Measurements from ENCODE around the gene HCFC2.

HCFC2 gene

DNA sequence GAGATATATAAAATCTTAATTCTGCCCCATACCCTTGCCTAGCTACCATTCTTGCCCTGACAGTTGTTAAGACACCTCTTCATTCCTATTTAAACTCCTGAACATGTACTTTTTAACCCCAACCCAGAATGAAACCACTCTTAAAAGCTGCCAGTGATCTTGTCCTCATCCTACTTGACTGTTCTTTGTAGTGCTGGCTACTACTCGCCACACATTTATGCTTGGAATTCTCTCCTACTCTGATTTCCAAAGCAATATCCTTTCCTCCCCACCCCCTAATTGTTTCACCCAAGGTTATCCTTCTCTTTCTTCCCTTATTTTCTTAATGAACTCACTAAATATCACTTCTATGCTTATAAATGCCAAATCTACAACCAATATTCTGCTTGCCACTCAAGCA, 69.5 kb downstream of the HCFC2 start:
- 90 to 91% methylated on average over 1 of the region's 1 CpG for WGBS, 2 experiments

DNA sequence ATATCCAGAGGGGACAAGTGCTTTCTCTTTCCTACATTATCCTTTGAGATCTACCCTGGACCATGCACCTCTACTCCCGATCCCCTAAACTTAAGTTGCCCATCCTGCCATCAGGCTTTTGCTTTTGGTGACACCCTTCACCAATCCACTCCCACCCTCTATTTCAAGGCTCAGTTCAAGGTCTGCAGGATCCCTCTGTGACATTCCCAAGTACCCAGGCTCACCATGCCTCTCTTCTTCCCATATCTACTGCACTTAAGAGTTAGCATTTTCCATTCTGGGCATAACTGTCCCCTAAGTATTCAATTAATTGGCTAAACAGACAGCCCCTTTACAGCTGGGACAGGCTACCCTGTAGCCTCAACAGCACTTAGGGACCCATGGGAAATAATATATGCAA, 70.6 kb downstream of the HCFC2 start:
- Histone ChIP-seq H3K27me3 (ENCODE audit: control insufficient read depth, insufficient read depth, low read length, poor library complexity, severe bottlenecking) (peaks cover 9% of the 10 kb centered on the region), H3K4me3 (ENCODE audit: insufficient read depth, low read depth, low read length) (no peak overlapping the region), H3K27ac (ENCODE audit: insufficient read depth, low read depth, low read length, poor library complexity, severe bottlenecking) (no peak overlapping the region), H3K36me3 (ENCODE audit: control insufficient read depth, insufficient read depth, low read length) (peaks cover 11% of the 10 kb centered on the region), H3K4me1 (ENCODE audit: control insufficient read depth, insufficient read depth, low read length) (peaks cover 8% of the 10 kb centered on the region), H3K9me3 (ENCODE audit: control insufficient read depth, low read length) (no peaks in the 10 kb centered on the region)
- WGBS, 2 experiments = 92 to 94% methylated on average over 1 of the region's 1 CpG

More for the DNA sequence above, 69.5 kb downstream of the HCFC2 start:
- no peak overlapping the region for H3K4me3 ChIP-seq (ENCODE audit: insufficient read depth, low read depth, low read length)
- peaks cover 11% of the 10 kb centered on the region for H3K36me3 ChIP-seq (ENCODE audit: control insufficient read depth, insufficient read depth, low read length)
- no peak overlapping the region for H3K27ac ChIP-seq (ENCODE audit: insufficient read depth, low read depth, low read length, poor library complexity, severe bottlenecking)
- peaks cover 8% of the 10 kb centered on the region for H3K4me1 ChIP-seq (ENCODE audit: control insufficient read depth, insufficient read depth, low read length)
- no peaks in the 10 kb centered on the region for H3K9me3 ChIP-seq (ENCODE audit: control insufficient read depth, low read length)
- peaks cover 5% of the 10 kb centered on the region for H3K27me3 ChIP-seq (ENCODE audit: control insufficient read depth, insufficient read depth, low read length, poor library complexity, severe bottlenecking)

DNA sequence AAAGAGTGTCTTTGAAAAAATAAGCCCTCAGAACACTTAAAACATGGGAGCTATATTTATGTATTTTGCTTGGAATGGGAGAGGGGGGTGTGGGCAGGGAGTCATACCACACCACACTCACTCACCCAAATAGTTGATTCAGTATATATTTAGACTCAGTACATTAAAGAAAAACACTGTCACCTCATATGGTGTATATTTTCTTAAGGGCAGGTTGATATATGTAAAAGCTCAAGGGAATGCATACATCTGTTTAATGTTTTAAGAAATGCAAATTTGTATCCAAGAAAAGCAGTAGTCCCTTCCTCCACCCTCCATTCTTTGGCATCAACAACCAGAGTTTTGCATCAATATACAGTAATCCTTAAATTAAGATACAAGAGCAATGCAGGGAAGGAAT, 72.2 kb downstream of the HCFC2 start:
- Histone ChIP-seq H3K9me3 (ENCODE audit: control insufficient read depth, low read length) (no peaks in the 10 kb centered on the region), H3K27me3 (ENCODE audit: control insufficient read depth, insufficient read depth, low read length, poor library complexity, severe bottlenecking) (peaks cover 9% of the 10 kb centered on the region), H3K36me3 (ENCODE audit: control insufficient read depth, insufficient read depth, low read length) (peaks cover 11% of the 10 kb centered on the region), H3K4me3 (ENCODE audit: insufficient read depth, low read depth, low read length) (peak overlapping the region; percentile 84), H3K27ac (ENCODE audit: insufficient read depth, low read depth, low read length, poor library complexity, severe bottlenecking) (peak overlapping the region; percentile 91), H3K4me1 (ENCODE audit: control insufficient read depth, insufficient read depth, low read length) (peaks cover 8% of the 10 kb centered on the region)

DNA sequence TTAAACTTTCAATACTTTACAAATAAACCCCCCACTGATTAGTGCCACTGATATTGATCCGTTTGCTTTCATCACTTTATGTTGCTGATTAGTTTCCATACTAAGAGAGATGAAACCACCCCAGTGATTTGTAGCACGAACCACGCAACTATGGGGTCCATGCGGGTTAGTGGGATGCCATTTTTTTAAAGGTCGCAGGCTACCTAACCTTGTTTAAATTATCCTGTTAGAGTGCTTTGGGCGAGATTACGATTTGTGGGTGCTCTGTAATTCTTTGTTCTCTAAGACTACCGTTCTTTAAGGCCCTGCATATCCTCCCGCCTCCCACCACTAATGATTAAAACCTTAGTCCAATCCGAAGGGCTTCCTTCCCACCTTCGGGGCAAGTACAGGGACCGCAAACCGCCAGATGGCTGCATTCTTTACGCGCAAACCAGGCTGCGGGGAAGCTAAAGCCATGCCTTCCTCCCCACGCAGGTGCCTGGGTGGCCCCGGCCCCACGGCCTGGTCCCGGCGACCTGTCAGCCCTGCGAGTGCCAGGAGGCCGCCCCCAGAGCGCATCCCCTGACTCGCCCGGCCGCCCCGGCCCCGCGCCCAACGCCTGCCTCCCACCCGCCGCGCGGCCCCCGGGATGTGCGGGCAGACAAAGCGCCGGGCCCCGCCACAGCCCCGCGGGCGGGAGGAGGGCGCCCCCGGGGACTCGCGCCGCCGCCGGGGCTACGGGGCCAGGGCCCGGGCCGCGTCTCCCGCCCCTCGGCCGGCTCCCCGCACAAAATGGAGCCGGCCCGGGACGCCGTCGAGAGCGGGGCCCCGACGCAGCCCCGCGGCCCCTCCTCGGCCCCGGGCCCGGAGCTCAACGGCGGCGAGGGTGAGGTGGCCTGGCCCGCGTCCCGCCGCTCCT, 72.9 kb downstream of the HCFC2 start:
- peaks cover 9% of the 10 kb centered on the region for H3K27me3 ChIP-seq (ENCODE audit: control insufficient read depth, insufficient read depth, low read length, poor library complexity, severe bottlenecking)
- 0% methylated on average over 78 of the region's 78 CpGs for WGBS, 2 experiments
- H3K27ac ChIP-seq (ENCODE audit: insufficient read depth, low read depth, low read length, poor library complexity, severe bottlenecking) = peak overlapping the region; percentile 91
- no peaks in the 10 kb centered on the region for H3K9me3 ChIP-seq (ENCODE audit: control insufficient read depth, low read length)
- peaks cover 8% of the 10 kb centered on the region for H3K4me1 ChIP-seq (ENCODE audit: control insufficient read depth, insufficient read depth, low read length)
- peak overlapping the region; percentile 84 for H3K4me3 ChIP-seq (ENCODE audit: insufficient read depth, low read depth, low read length)
- peaks cover 11% of the 10 kb centered on the region for H3K36me3 ChIP-seq (ENCODE audit: control insufficient read depth, insufficient read depth, low read length)

DNA sequence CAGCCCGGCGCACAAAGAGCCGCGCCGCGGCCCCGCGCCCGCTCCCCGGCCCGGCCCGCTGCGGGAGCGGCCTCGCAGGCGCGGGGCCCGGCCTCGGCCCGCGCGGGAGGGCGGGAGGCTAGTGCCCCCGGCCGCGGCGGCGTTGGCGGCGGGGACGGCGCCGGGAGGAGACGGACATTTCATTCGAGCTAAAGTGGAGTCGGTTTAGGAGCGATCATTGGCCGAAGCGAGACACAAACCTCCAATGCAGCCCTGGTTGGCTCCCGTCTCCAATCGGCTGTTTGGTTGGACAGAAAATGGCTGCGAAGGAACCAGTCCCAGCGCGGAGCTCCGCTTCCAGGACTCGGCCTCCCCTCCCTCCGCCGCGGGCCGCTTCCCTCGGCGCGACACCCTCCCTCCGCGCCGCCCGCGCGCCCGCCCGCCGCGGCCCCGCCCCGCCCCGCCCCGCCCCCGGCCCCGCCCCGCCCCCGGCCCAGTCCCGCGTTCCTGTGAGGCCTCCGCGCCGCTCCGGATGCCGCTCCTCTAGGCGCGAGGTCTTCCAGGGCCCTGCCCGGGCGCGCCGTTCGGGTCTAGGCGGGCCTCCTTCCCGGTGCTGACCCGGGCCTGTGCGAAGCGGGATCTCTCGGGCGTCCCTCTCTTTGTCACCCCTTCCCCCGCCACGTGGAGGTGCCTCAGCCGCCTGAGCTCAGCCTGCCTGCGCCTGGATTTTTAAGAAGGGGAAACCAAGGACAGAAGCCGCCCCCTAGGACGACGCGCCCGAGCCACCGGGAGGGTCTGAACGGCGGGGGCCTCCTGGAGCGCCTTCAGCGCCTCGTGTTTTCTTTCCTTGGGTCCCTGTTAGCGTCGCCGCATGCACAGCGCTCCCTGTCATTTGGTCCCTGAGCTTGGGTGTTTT, 73.8 kb downstream of the HCFC2 start, which contains the start of gene NFYB:
Gene NFYB, minus strand, starts transcription at position 309 of the 895 bp plus-strand sequence. CDS start 2,757 bp downstream, outside the sequence.
- Histone ChIP-seq H3K9me3 (ENCODE audit: control insufficient read depth, low read length) (no peaks in the 10 kb centered on the region), H3K4me1 (ENCODE audit: control insufficient read depth, insufficient read depth, low read length) (peaks cover 8% of the 10 kb centered on the region), H3K36me3 (ENCODE audit: control insufficient read depth, insufficient read depth, low read length) (peaks cover 6% of the 10 kb centered on the region), H3K27me3 (ENCODE audit: control insufficient read depth, insufficient read depth, low read length, poor library complexity, severe bottlenecking) (peaks cover 9% of the 10 kb centered on the region), H3K4me3 (ENCODE audit: insufficient read depth, low read depth, low read length) (peak within 1 kb of the TSS; percentile 84), H3K27ac (ENCODE audit: insufficient read depth, low read depth, low read length, poor library complexity, severe bottlenecking) (peak within 1 kb of the TSS; percentile 91)
- WGBS, 2 experiments = 1% methylated on average over 100 to 111 of the region's 111 CpGs

DNA sequence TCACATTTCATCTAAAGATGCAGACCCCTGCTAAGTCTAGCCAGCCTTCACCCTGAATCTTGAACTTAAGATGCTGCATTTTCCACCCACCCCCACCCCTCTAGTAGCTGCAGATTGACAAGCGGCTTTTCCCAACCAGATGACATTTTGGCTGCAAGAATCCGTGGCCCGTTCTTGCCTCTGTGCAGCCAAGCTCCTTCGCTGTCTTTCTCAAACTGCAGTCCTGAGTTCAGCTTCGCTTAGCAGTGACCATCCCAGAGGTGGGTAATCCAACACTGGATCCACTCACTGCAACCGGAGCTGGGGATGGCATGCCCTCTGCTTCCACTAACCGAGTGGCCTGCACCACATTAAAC, 74.4 kb downstream of the HCFC2 start:
- 43 to 50% methylated on average over 7 of the region's 7 CpGs for WGBS, 2 experiments
- Histone ChIP-seq H3K9me3 (ENCODE audit: control insufficient read depth, low read length) (no peaks in the 10 kb centered on the region), H3K36me3 (ENCODE audit: control insufficient read depth, insufficient read depth, low read length) (peaks cover 4% of the 10 kb centered on the region), H3K27me3 (ENCODE audit: control insufficient read depth, insufficient read depth, low read length, poor library complexity, severe bottlenecking) (peaks cover 9% of the 10 kb centered on the region), H3K4me1 (ENCODE audit: control insufficient read depth, insufficient read depth, low read length) (peaks cover 8% of the 10 kb centered on the region), H3K27ac (ENCODE audit: insufficient read depth, low read depth, low read length, poor library complexity, severe bottlenecking) (no peak overlapping the region), H3K4me3 (ENCODE audit: insufficient read depth, low read depth, low read length) (peak overlapping the region; percentile 38)

DNA sequence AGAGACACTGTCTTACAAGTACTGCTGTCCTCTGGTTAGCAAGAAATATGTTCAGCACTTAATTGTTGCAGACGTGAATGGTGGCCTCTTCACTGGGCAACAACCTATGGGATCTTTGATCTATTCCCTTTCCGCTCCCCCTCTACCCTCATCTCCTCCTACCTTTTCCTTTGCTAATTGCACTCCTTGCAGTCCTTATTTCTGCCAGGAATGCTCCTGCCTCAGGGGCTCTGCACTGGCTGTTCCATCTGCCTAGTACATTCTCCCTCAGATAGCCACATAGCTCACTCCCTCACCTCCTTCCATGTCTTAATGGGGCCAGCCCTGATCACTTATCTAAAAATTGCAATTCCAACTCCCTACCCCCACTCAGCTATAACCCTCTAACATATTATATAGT, 78.2 kb downstream of the HCFC2 start:
- H3K9me3 ChIP-seq (ENCODE audit: control insufficient read depth, low read length) = no peaks in the 10 kb centered on the region
- WGBS, 2 experiments = 73 to 81% methylated on average over 2 of the region's 2 CpGs
- H3K27me3 ChIP-seq (ENCODE audit: control insufficient read depth, insufficient read depth, low read length, poor library complexity, severe bottlenecking) = peaks cover 9% of the 10 kb centered on the region
- H3K36me3 ChIP-seq (ENCODE audit: control insufficient read depth, insufficient read depth, low read length) = no peaks in the 10 kb centered on the region
- H3K27ac ChIP-seq (ENCODE audit: insufficient read depth, low read depth, low read length, poor library complexity, severe bottlenecking) = no peak overlapping the region
- H3K4me1 ChIP-seq (ENCODE audit: control insufficient read depth, insufficient read depth, low read length) = no peaks in the 10 kb centered on the region
- no peak overlapping the region for H3K4me3 ChIP-seq (ENCODE audit: insufficient read depth, low read depth, low read length)

DNA sequence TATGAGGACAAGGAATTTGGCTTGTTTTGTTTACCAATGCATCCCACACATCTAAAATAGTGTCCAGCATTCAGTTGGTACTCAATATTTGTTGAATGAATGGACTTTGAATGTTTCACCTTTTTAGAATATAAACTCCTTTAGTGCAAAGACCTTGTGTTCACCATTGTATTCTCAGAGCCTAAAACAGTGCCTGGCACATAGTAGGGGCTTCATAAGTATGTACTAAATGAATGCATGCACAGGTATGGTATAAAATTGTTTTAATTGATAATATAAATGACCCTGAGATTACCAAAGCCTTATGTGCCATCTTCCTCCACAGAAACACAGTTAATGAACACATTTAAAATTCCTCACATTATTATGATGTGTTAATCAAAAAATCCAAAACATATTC, 78.7 kb downstream of the HCFC2 start:
- no peaks in the 10 kb centered on the region for H3K4me1 ChIP-seq (ENCODE audit: control insufficient read depth, insufficient read depth, low read length)
- no peak overlapping the region for H3K27ac ChIP-seq (ENCODE audit: insufficient read depth, low read depth, low read length, poor library complexity, severe bottlenecking)
- H3K27me3 ChIP-seq (ENCODE audit: control insufficient read depth, insufficient read depth, low read length, poor library complexity, severe bottlenecking) = peaks cover 9% of the 10 kb centered on the region
- H3K4me3 ChIP-seq (ENCODE audit: insufficient read depth, low read depth, low read length) = no peak overlapping the region
- H3K9me3 ChIP-seq (ENCODE audit: control insufficient read depth, low read length) = no peaks in the 10 kb centered on the region
- no peaks in the 10 kb centered on the region for H3K36me3 ChIP-seq (ENCODE audit: control insufficient read depth, insufficient read depth, low read length)

DNA sequence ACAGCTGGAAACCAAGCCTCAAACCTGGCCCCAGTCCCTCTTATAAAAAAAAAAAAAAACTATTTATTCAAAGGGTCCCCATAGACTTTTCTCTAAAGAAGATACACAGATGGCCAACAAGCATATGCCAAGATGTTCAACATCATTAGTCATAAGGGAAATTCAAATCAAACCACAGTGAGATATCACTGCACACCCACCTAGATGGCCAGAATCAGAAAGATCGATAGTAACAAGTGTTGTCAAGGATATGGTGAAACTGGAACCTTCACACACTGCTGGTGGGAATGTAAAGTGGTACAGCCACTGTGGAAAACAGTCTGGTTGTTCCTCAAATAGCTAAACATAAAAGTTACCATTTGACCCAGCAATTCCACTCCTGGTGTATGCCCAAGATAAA, 79.6 kb downstream of the HCFC2 start:
- Histone ChIP-seq H3K27me3 (ENCODE audit: control insufficient read depth, insufficient read depth, low read length, poor library complexity, severe bottlenecking) (peaks cover 3% of the 10 kb centered on the region), H3K36me3 (ENCODE audit: control insufficient read depth, insufficient read depth, low read length) (no peaks in the 10 kb centered on the region), H3K4me1 (ENCODE audit: control insufficient read depth, insufficient read depth, low read length) (no peaks in the 10 kb centered on the region), H3K27ac (ENCODE audit: insufficient read depth, low read depth, low read length, poor library complexity, severe bottlenecking) (no peak overlapping the region), H3K4me3 (ENCODE audit: insufficient read depth, low read depth, low read length) (no peak overlapping the region), H3K9me3 (ENCODE audit: control insufficient read depth, low read length) (no peaks in the 10 kb centered on the region)
- 86 to 100% methylated on average over 1 of the region's 1 CpG for WGBS, 2 experiments

DNA sequence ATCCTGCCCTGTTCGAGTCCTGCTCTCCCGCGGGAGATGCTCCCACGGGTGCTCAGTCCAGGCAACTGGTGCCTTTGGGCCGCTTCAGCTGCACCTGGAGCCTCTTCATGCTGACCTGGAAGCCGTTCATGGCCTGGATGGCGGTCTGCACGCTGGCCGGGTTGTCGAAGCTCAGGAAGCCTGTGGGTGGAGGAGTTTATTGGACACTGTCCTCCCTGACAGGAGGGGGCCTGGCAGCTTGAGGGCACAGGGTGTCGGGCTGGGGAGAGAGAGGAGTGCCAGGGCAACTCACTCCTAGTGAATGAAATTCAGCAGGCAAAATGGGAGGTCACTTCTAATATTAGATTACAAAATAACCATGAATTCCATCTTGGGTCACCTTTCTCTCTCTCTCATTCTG, 83.0 kb downstream of the HCFC2 start:
- no peaks in the 10 kb centered on the region for H3K9me3 ChIP-seq (ENCODE audit: control insufficient read depth, low read length)
- H3K36me3 ChIP-seq (ENCODE audit: control insufficient read depth, insufficient read depth, low read length) = no peaks in the 10 kb centered on the region
- no peak overlapping the region for H3K4me3 ChIP-seq (ENCODE audit: insufficient read depth, low read depth, low read length)
- H3K4me1 ChIP-seq (ENCODE audit: control insufficient read depth, insufficient read depth, low read length) = no peaks in the 10 kb centered on the region
- H3K27ac ChIP-seq (ENCODE audit: insufficient read depth, low read depth, low read length, poor library complexity, severe bottlenecking) = no peak overlapping the region
- H3K27me3 ChIP-seq (ENCODE audit: control insufficient read depth, insufficient read depth, low read length, poor library complexity, severe bottlenecking) = no peaks in the 10 kb centered on the region
- 93 to 95% methylated on average over 11 of the region's 11 CpGs for WGBS, 2 experiments
